Bronchial epithelial cell (primary cell): ENCODE measurements around the gene SNX25. TPM values are rescaled to one million over a fixed set of nuclear protein-coding genes. Genes with fewer than 3 reads are reported as not detected.
A peak's percentile ranks its signal among the peaks of the same experiment; 100 is the strongest.

Source experiments
- DNase-seq: peaks from one replicate; pipeline ENCODE4 v3.0.0-alpha.2; 2010; ENCODE audit warnings: low read depth
- FAIRE-seq: peaks from 2 replicates; lab custom pipeline; 2011; peaks lifted over from hg19 to GRCh38; lab: Jason Lieb, UNC
- H3K27me3 ChIP-seq: 2 replicates; pipeline ENCODE4 v1.5.1; 2011; ENCODE audit warnings: low read length; ENCODE audit not compliant: control insufficient read depth, insufficient read depth
- H3K36me3 ChIP-seq: 2 replicates; pipeline ENCODE4 v1.5.1; 2011; ENCODE audit warnings: low read length; ENCODE audit not compliant: control insufficient read depth, insufficient read depth
- H3K4me3 ChIP-seq: 2 replicates; pipeline ENCODE4 v1.5.1; 2011; ENCODE audit warnings: mild to moderate bottlenecking, low read depth, low read length, control low read depth
- total RNA-seq: library from RNA; depleted of rRNA; stranded (reverse); fragments of >200 nt; gene quantifications from 2 replicates; pipeline ENCODE4 v1.2.1, GENCODE V29; 2014
- TF ChIP-seq, protein P1 (sequence below): IDR thresholded peaks from 2 replicates; pipeline ENCODE4 v1.5.1; 2011; ENCODE audit warnings: mild to moderate bottlenecking, moderate library complexity, low read length, control low read depth, inconsistent platforms; ENCODE audit not compliant: insufficient read depth, severe bottlenecking

Gene SNX25
- total RNA-seq, 1 donor from 2014 or later: 18.4 TPM

DNA sequence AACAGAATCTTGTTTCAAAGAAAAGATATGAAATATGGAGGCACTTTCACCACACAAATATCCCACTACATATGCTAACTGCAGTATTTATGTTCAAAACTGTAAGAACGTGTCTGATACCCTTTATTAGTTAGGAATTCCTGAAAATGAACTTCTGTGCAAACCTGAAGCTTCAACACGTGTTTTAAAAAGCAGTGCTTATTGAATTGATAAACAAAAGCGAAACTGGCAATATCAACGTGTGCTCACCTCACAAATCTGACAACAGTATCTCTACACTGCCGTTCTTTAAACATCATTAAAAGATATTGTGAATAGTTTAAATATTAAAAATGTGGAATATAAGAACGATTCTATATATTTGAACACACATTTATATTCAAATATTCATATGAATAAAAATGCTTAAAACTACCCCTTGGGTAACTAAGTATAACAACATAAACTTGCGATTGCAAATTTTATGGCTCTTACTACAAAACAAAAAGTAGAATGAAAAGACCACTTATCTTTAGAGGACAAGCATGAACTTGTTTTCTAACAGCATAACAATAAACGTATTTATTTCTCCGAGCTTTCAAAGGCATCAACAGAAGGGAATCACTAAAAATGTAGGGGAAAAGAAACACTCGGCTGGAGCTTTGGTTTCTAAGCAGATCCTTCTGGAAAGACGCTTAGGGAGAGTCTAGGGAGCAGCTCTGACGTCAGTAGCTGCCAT is 186.0 kb downstream of the SNX25 start, which contains the start of gene LRP2BP:
TSS of gene LRP2BP (minus strand) at position 687 of the 718 bp plus-strand sequence. CDS start 17,738 bp downstream, outside the sequence.
- TF ChIP-seq, protein P1, sequence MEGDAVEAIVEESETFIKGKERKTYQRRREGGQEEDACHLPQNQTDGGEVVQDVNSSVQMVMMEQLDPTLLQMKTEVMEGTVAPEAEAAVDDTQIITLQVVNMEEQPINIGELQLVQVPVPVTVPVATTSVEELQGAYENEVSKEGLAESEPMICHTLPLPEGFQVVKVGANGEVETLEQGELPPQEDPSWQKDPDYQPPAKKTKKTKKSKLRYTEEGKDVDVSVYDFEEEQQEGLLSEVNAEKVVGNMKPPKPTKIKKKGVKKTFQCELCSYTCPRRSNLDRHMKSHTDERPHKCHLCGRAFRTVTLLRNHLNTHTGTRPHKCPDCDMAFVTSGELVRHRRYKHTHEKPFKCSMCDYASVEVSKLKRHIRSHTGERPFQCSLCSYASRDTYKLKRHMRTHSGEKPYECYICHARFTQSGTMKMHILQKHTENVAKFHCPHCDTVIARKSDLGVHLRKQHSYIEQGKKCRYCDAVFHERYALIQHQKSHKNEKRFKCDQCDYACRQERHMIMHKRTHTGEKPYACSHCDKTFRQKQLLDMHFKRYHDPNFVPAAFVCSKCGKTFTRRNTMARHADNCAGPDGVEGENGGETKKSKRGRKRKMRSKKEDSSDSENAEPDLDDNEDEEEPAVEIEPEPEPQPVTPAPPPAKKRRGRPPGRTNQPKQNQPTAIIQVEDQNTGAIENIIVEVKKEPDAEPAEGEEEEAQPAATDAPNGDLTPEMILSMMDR: no peak
- FAIRE-seq (no peak), DNase-seq (peak; percentile 84)
- Histone ChIP-seq H3K4me3 (peak within 1 kb of the TSS; percentile 79), H3K36me3 (no peaks in the 10 kb centered on the region), H3K27me3 (no peaks in the 10 kb centered on the region)

DNA sequence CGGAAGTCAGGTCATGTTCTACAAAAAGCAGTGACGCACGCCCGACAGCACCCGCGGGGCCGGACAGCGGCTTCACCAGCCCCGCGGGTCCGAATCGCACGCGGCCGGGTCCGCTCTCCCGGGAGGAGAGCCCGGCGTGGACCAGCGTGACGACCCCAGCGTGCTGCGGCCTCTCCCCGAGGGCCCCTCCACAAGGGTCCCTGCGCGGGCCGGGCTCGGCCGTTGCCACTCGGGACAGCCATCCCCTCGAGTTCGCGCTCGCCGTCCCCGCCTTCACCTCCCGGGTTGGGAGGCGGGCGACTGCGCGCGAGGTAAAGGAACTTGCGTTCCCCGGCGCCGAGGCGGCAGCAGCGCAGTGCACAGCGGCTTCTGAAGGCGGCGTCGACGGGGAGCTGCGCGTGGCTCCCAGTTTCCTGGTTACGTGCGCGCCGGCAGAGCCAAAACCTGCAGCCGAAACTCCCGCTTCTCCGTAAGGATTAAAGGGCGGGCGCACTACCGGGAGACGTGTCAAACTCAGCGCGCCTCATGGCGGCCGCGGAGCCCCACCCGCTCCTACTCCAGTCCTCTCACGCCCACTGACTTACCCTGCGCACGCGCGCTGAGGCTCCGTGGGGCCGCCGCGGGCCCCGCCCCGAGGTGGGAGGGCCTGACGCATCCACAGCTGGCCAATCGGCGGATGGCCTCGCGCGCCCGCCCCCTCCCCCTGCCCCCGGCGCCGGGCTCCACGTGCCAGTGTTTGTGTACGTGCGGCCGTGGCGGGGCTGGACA is 186.7 kb downstream of the SNX25 start:
- H3K36me3 ChIP-seq: no peaks in the 10 kb centered on the region
- peak overlapping the region; percentile 79 for H3K4me3 ChIP-seq
- TF ChIP-seq, protein P1: no peak
- no peak for FAIRE-seq
- no peaks in the 10 kb centered on the region for H3K27me3 ChIP-seq
- DNase-seq: peak; percentile 95

- no peaks in the 10 kb centered on the region for H3K36me3 ChIP-seq
- FAIRE-seq: no peak
These were observed 187.5 kb downstream of the SNX25 start, which contains the start of gene ANKRD37 for GRCh38 chr4:185396724-185397385. Gene ANKRD37, plus strand, starts transcription at chr4:185396841. Its CDS starts 83 bp downstream, at chr4:185396924.

GRCh38 chr4:185398618-185399017 is 189.2 kb downstream of the SNX25 start:
- H3K36me3 ChIP-seq: peaks cover 2% of the 10 kb centered on the region
- TF ChIP-seq, protein P1: no peak
- H3K4me3 ChIP-seq: no peak overlapping the region
- H3K27me3 ChIP-seq: no peaks in the 10 kb centered on the region
- FAIRE-seq: no peak
- DNase-seq: no peak

More at GRCh38 chr4:185396724-185397385, 187.5 kb downstream of the SNX25 start, which contains the start of gene ANKRD37:
- Histone ChIP-seq H3K27me3 (no peaks in the 10 kb centered on the region), H3K4me3 (peak within 1 kb of the TSS; percentile 79)
- TF ChIP-seq, protein P1: no peak
- DNase-seq: peak; percentile 65

DNA sequence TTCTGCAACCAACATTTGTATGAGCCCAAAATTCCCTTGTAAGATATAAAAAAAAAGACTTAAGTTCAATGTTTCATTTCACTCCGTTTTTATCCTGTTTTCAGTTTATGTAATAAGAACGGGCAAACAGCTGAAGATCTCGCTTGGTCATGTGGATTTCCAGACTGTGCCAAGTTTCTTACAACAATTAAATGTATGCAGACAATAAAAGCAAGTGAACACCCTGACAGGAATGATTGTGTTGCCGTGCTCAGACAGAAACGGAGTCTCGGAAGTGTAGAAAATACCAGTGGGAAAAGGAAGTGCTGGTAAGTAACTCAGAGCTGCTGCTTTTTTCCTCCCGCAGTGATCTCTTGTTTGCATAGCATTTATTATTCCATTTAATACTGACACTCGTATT is 190.1 kb downstream of the SNX25 start:
- H3K27me3 ChIP-seq: no peaks in the 10 kb centered on the region
- TF ChIP-seq, protein P1: no peak
- DNase-seq (peak; percentile 11), FAIRE-seq (no peak)
- peaks cover 2% of the 10 kb centered on the region for H3K36me3 ChIP-seq
- H3K4me3 ChIP-seq: no peak overlapping the region
